ENCODE results near the gene IPPK. TPM values are rescaled to one million over a fixed set of nuclear protein-coding genes. Genes with fewer than 3 reads are reported as not detected.
"Not testable (repeated sequence)": the region's sequence is repeated elsewhere in the genome, so short reads cannot be mapped to it uniquely, and the experiment has no call there.

Gene IPPK
- total and polyA plus RNA-seq, 2 donors (not counting 1 experiment from before 2014, with no cell fraction given) = 11.1 to 16.4 TPM

- Histone ChIP-seq H3K9me3 (ENCODE audit: control insufficient read depth, insufficient read depth, low read depth, low read length) (no peaks in the 10 kb centered on the region), H3K79me2 (ENCODE audit: control insufficient read depth, insufficient read depth, low read length) (no peaks in the 10 kb centered on the region), H3K27ac (ENCODE audit: insufficient read depth, low read length) (no peak overlapping the region), H3K36me3 (ENCODE audit: control insufficient read depth, insufficient read depth, low read length) (peaks cover 6% of the 10 kb centered on the region), H4K20me1 (ENCODE audit: control insufficient read depth, extremely low read depth, insufficient read depth, low read length) (no peaks in the 10 kb centered on the region), H3K4me3 (replicated peaks in 1 of 4; ENCODE audit: control extremely low read depth in 1 of 4, insufficient read depth in 1 of 4, low read depth in 3 of 4, low read length in 4 of 4) (no peak overlapping the region), H3K4me2 (ENCODE audit: extremely low read depth, insufficient read depth, low read length) (no peak overlapping the region), H3K27me3 (ENCODE audit: control insufficient read depth, insufficient read depth, low read length) (no peaks in the 10 kb centered on the region), H3K4me1 (ENCODE audit: control insufficient read depth, extremely low read depth, insufficient read depth, low read length) (no peaks in the 10 kb centered on the region), H3K9ac (ENCODE audit: insufficient read depth, low read length) (no peak overlapping the region), H2AFZ (ENCODE audit: low read length) (no peak overlapping the region)
- TF ChIP-seq EZH2 (IDR thresholded peaks at IDR 0.05; ENCODE audit: low read length, missing control alignments) (no peak), CTCF (conservative IDR thresholded peaks at IDR 0.05 in 1 of 2, IDR thresholded peaks at IDR 0.05 in 1 of 2; ENCODE audit: low read depth in 1 of 2, low read length in 2 of 2) (no peak)
- DNase-seq (ENCODE audit: low read depth in 2 of 2) = peak in 1 of 2 donors; percentile 20
Measured at GRCh38 chr9:92627651-92628050, 42.3 kb downstream of the IPPK start.

GRCh38 chr9:92626484-92626883, 43.4 kb downstream of the IPPK start:
- Histone ChIP-seq H3K4me3 (replicated peaks in 1 of 4; ENCODE audit: control extremely low read depth in 1 of 4, insufficient read depth in 1 of 4, low read depth in 3 of 4, low read length in 4 of 4) (no peak overlapping the region), H3K79me2 (ENCODE audit: control insufficient read depth, insufficient read depth, low read length) (no peaks in the 10 kb centered on the region), H3K27me3 (ENCODE audit: control insufficient read depth, insufficient read depth, low read length) (no peaks in the 10 kb centered on the region), H3K9me3 (ENCODE audit: control insufficient read depth, insufficient read depth, low read depth, low read length) (no peaks in the 10 kb centered on the region), H3K4me1 (ENCODE audit: control insufficient read depth, extremely low read depth, insufficient read depth, low read length) (no peaks in the 10 kb centered on the region), H3K27ac (ENCODE audit: insufficient read depth, low read length) (no peak overlapping the region), H3K36me3 (ENCODE audit: control insufficient read depth, insufficient read depth, low read length) (peaks cover under 1% of the 10 kb centered on the region), H3K4me2 (ENCODE audit: extremely low read depth, insufficient read depth, low read length) (no peak overlapping the region), H4K20me1 (ENCODE audit: control insufficient read depth, extremely low read depth, insufficient read depth, low read length) (no peaks in the 10 kb centered on the region), H2AFZ (ENCODE audit: low read length) (no peak overlapping the region), H3K9ac (ENCODE audit: insufficient read depth, low read length) (no peak overlapping the region)
- no peak for TF ChIP-seq EZH2 (IDR thresholded peaks at IDR 0.05; ENCODE audit: low read length, missing control alignments)
- no peak for TF ChIP-seq CTCF (conservative IDR thresholded peaks at IDR 0.05 in 1 of 2, IDR thresholded peaks at IDR 0.05 in 1 of 2; ENCODE audit: low read depth in 1 of 2, low read length in 2 of 2)
- no peak for DNase-seq (ENCODE audit: low read depth in 2 of 2)

GRCh38 chr9:92623936-92624335, 46.0 kb downstream of the IPPK start:
- H3K79me2 ChIP-seq (ENCODE audit: control insufficient read depth, insufficient read depth, low read length); H3K36me3 ChIP-seq (ENCODE audit: control insufficient read depth, insufficient read depth, low read length); H3K27ac ChIP-seq (ENCODE audit: insufficient read depth, low read length); H3K9ac ChIP-seq (ENCODE audit: insufficient read depth, low read length); H3K9me3 ChIP-seq (ENCODE audit: control insufficient read depth, insufficient read depth, low read depth, low read length); H3K27me3 ChIP-seq (ENCODE audit: control insufficient read depth, insufficient read depth, low read length); H4K20me1 ChIP-seq (ENCODE audit: control insufficient read depth, extremely low read depth, insufficient read depth, low read length); H3K4me2 ChIP-seq (ENCODE audit: extremely low read depth, insufficient read depth, low read length); H3K4me3 ChIP-seq (replicated peaks in 1 of 4; ENCODE audit: control extremely low read depth in 1 of 4, insufficient read depth in 1 of 4, low read depth in 3 of 4, low read length in 4 of 4); H3K4me1 ChIP-seq (ENCODE audit: control insufficient read depth, extremely low read depth, insufficient read depth, low read length); DNase-seq (ENCODE audit: low read depth in 2 of 2); H2AFZ ChIP-seq (ENCODE audit: low read length): not testable (repeated sequence)

Measured in fibroblast of lung (primary cell).